SU-DHL-6 (cell line): ENCODE data around the gene FFAR1.
A peak's percentile ranks its signal among the peaks of the same experiment; 100 is the strongest.

ENCODE experiments used
- H2AFZ ChIP-seq: fragments of 200-600 bp; sonication (generic); 2 replicates; pipeline ENCODE4 v1.6.1; 2014; ENCODE audit warnings: low read depth, mild to moderate bottlenecking, moderate library complexity, mixed read lengths, antibody characterized with exemption, low read length; ENCODE audit not compliant: severe bottlenecking
- H3F3A ChIP-seq: fragments of 200-600 bp; shearing (Covaris generic); 2 replicates; pipeline ENCODE4 v1.6.0; 2016; ENCODE audit warnings: antibody characterized with exemption, mild to moderate bottlenecking; ENCODE audit not compliant: insufficient read depth
- H3K27ac ChIP-seq: fragments of 200-600 bp; sonication (generic); 2 replicates; pipeline ENCODE4 v1.5.1; 2016; ENCODE audit warnings: low read depth, mild to moderate bottlenecking, low read length, moderate library complexity, mixed read lengths
- H3K27me3 ChIP-seq: fragments of 200-600 bp; sonication (generic), shearing (Covaris generic); 2 replicates; pipeline ENCODE4 v1.6.0; 2014; ENCODE audit warnings: mild to moderate bottlenecking, low read length
- H3K36me3 ChIP-seq: fragments of 200-600 bp; sonication (generic); 2 replicates; pipeline ENCODE4 v1.6.1; 2014; ENCODE audit warnings: mild to moderate bottlenecking, low read length, mixed read lengths
- H3K4me2 ChIP-seq: fragments of 300-600, 200-600 bp; shearing (Covaris generic), sonication (generic); 2 replicates; pipeline ENCODE4 v1.6.0; 2014; ENCODE audit warnings: low read length, low read depth, mild to moderate bottlenecking; ENCODE audit not compliant: poor library complexity, severe bottlenecking
- H3K4me3 ChIP-seq: fragments of 200-600 bp; sonication (generic); 2 replicates; pipeline ENCODE4 v1.5.1; 2014; ENCODE audit warnings: antibody characterized with exemption, low read length, mild to moderate bottlenecking, mixed read lengths; ENCODE audit not compliant: insufficient read depth, poor library complexity, severe bottlenecking
- H3K79me2 ChIP-seq: fragments of 200-600 bp; sonication (generic); 2 replicates; pipeline ENCODE4 v1.6.1; 2014; ENCODE audit warnings: mild to moderate bottlenecking, low read length, moderate library complexity; ENCODE audit not compliant: insufficient read depth
- H3K9ac ChIP-seq: fragments of 200-600 bp; sonication (generic); 2 replicates; pipeline ENCODE4 v1.7.0; 2014; ENCODE audit warnings: mild to moderate bottlenecking, low read length
- H3K9me2 ChIP-seq: fragments of 200-600 bp; sonication (generic); replicated peaks from 2 replicates; pipeline ENCODE4 v1.6.1; 2014; ENCODE audit warnings: low read length; ENCODE audit not compliant: insufficient read depth
- H3K9me3 ChIP-seq: fragments of 200-600 bp; sonication (generic); 2 replicates; pipeline ENCODE4 v1.6.1; 2014; ENCODE audit warnings: low read length, mixed read lengths; ENCODE audit not compliant: insufficient read depth
- H4K20me1 ChIP-seq: fragments of 200-600 bp; sonication (generic); 2 replicates; pipeline ENCODE4 v1.6.1; 2014; ENCODE audit warnings: low read depth, mild to moderate bottlenecking, antibody characterized with exemption, low read length, moderate library complexity, mixed read lengths
- EZH2phosphoT487 ChIP-seq: fragments of 200-600 bp; sonication (generic), shearing (Covaris generic); conservative IDR thresholded peaks from 2 replicates; pipeline ENCODE4 v1.6.1; 2018; ENCODE audit warnings: mild to moderate bottlenecking, antibody characterized with exemption, low read length, moderate library complexity, mixed read lengths
- TF ChIP-seq, protein P1 (sequence below): fragments of 200-600 bp; sonication (generic); IDR thresholded peaks from one replicate; pipeline ENCODE4 v1.5.1; 2017; ENCODE audit warnings: antibody characterized with exemption, mild to moderate bottlenecking, low read length, moderate library complexity; ENCODE audit not compliant: insufficient read depth, poor library complexity, severe bottlenecking

Gene FFAR1

DNA sequence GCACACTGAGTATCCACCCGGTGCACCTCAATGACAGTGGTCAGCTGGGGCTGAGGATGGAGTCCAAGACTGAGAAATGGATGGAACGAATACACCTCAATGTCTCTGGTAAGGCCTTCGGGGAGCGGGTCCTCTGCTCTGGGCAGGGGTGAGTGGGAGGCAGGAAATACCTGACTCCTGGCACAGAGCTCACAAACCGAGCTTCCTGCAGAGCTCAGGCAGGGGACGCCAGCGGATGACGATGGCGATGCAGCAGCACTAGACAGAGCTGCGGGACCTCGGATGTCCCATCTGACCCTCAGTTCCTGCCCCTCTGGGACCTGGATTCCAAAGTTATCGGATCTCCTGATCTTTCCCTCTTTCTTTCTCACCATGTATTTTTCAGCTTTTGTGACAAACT is 14.9 kb upstream of the FFAR1 start:
- H3K9me2 ChIP-seq, result no peaks in the 10 kb centered on the region
- H3K27me3 ChIP-seq, result no peaks in the 10 kb centered on the region
- peak overlapping the region; percentile 94 for H3K4me2 ChIP-seq
- peaks cover 32% of the 10 kb centered on the region for H3F3A ChIP-seq
- peak overlapping the region; percentile 96 for H3K27ac ChIP-seq
- peak overlapping the region; percentile 63 for H3K9ac ChIP-seq
- peaks cover 33% of the 10 kb centered on the region for H3K36me3 ChIP-seq
- no peaks in the 10 kb centered on the region for H3K9me3 ChIP-seq
- TF ChIP-seq EZH2phosphoT487, result no peak
- TF ChIP-seq, protein P1, sequence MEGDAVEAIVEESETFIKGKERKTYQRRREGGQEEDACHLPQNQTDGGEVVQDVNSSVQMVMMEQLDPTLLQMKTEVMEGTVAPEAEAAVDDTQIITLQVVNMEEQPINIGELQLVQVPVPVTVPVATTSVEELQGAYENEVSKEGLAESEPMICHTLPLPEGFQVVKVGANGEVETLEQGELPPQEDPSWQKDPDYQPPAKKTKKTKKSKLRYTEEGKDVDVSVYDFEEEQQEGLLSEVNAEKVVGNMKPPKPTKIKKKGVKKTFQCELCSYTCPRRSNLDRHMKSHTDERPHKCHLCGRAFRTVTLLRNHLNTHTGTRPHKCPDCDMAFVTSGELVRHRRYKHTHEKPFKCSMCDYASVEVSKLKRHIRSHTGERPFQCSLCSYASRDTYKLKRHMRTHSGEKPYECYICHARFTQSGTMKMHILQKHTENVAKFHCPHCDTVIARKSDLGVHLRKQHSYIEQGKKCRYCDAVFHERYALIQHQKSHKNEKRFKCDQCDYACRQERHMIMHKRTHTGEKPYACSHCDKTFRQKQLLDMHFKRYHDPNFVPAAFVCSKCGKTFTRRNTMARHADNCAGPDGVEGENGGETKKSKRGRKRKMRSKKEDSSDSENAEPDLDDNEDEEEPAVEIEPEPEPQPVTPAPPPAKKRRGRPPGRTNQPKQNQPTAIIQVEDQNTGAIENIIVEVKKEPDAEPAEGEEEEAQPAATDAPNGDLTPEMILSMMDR, result no peak
- H2AFZ ChIP-seq, result no peak overlapping the region
- H4K20me1 ChIP-seq, result peaks cover 9% of the 10 kb centered on the region; the same call in 1 of the 2 replicates
- H3K79me2 ChIP-seq, result peaks cover 71% of the 10 kb centered on the region
- peak overlapping the region; percentile 63 for H3K4me3 ChIP-seq

DNA sequence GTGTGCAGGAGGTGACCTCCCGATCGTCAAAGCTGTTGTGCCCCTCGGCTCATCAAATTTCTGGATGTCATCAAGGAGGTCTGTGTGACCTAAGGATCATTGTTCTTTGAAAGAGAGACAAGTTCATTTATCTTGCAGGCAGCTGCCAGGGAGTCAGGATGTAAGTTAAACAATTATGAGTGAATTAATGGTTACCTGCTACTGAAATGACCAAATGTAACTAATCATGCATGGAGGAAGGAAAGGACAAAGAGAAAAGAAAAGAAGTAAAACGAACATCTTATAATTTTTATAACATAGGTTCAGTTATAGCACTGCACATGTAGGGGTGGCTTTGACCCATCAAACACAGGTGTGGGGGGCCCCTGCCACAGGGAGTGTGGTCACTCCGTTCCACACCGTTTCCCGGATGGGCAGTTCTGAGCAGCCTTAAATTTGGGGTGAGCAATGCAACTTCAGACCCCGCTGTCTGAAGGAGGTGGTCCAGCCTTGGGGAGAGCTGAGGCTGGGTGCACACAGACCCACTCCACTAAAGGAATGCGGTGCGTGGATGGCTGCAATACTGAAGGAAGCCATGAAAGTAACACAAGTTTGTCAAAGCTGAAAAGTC is 13.5 kb upstream of the FFAR1 start:
- TF ChIP-seq EZH2phosphoT487, result no peak
- Histone ChIP-seq H3K27ac (peak overlapping the region; percentile 96), H3K9ac (peak overlapping the region; percentile 63), H3K9me3 (no peaks in the 10 kb centered on the region), H3F3A (peaks cover 32% of the 10 kb centered on the region), H3K36me3 (peaks cover 37% of the 10 kb centered on the region), H3K4me3 (peak overlapping the region; percentile 63), H3K27me3 (no peaks in the 10 kb centered on the region), H2AFZ (no peak overlapping the region), H4K20me1 (peaks cover 9% of the 10 kb centered on the region; the same call in 1 of the 2 replicates), H3K9me2 (no peaks in the 10 kb centered on the region), H3K79me2 (peaks cover 66% of the 10 kb centered on the region), H3K4me2 (peak overlapping the region; percentile 94)

DNA sequence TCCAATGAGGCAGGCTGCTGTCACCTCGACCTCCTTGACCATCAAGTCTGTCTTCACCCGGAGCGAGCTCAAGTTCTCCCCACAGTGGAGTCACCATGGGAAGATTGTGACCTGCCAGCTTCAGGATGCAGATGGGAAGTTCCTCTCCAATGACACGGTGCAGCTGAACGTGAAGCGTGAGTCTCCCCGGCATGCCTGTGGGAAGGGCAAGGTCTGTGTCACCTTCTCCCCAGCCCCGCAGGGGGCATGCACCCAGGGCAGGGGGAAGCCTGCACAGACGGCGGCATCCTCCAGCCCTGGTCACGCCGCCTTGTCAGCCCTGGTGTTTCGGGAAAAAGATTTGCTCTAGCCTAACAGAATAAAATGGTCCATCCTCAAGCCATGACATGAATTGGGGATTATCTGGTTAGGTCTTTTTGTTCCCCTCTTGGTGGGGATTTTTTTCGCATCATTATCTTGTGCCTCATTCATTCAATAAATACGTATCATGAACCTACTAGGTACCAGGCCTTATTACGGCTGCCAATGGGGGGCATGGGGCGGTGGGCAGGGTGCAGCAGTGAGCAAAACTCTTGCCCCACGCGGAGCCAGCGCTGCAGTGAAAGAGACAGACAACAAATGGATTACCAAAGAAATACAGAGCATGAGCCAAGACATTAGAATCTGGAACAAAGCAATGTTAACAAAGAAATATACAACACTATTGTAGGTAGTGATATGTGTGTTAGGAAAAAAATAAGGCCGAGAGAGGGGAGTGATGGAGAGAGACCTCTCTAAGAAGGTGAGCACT is 11.3 kb upstream of the FFAR1 start:
- Histone ChIP-seq H3K9me3 (no peaks in the 10 kb centered on the region), H2AFZ (no peak overlapping the region), H3K4me2 (no peak overlapping the region), H3K36me3 (peaks cover 34% of the 10 kb centered on the region), H3K9me2 (no peaks in the 10 kb centered on the region), H3K27ac (no peak overlapping the region), H3F3A (peaks cover 14% of the 10 kb centered on the region), H3K4me3 (no peak overlapping the region), H4K20me1 (peaks cover 9% of the 10 kb centered on the region; the same call in 1 of the 2 replicates), H3K27me3 (no peaks in the 10 kb centered on the region), H3K9ac (no peak overlapping the region), H3K79me2 (peaks cover 51% of the 10 kb centered on the region)
- TF ChIP-seq EZH2phosphoT487, result no peak
- TF ChIP-seq, protein P1, result no peak
